ENCODE data around the gene TBC1D22B.
A peak's percentile ranks its signal among the peaks of the same experiment; 100 is the strongest.

DNA sequence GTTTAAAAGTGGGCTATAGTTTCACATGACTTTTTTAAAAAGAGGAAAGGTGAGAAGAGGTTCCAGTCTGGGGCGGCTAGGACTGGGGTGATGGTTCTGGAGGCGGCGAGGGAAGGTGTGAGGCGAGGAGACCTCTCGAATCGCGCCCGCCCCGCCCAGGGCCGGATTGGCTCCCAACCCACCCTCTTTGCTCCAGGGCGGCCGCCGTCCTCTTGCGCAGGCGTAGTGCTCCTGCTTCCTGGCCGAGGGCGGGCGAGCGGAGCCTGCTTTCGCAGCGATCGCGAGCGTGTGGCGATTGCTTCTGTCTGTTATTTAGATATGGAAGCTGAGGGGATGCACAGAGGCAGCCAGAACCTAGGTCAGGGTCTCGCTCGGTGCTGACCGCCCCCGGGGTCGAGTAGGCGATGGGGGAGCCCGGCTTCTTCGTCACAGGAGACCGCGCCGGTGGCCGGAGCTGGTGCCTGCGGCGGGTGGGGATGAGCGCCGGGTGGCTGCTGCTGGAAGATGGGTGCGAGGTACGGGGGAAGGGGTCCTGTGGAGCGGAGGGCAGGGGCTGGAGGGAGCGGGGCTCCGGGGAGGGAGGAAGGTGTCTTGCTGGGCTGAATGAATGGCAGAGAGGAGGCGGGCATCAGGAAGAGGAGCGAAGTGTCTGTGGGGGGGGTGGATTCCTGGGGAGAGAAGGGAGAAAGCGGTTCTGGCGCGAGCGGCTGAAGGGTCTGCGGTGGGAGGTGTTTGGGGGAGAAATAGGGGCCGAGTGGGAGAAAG lies 96.4 kb downstream of the TBC1D22B start, which contains the start of gene RNF8:
- TF ChIP-seq CBX8 (IDR thresholded peaks at IDR 0.05) (no peak), SMC3 (IDR thresholded peaks at IDR 0.05) (no peak), RAD21 (conservative IDR thresholded peaks at IDR 0.05 in 1 of 2, IDR thresholded peaks at IDR 0.05 in 1 of 2) (no peak), FOSL2 (IDR thresholded peaks at IDR 0.05) (no peak), FOSL2 (CRISPR knock-in tag; IDR thresholded peaks at IDR 0.05) (no peak), RFX5 (IDR thresholded peaks at IDR 0.05) (no peak), ZFP36 (IDR thresholded peaks at IDR 0.05; ENCODE audit: borderline replicate concordance, partially characterized antibody) (no peak), CEBPB (IDR thresholded peaks at IDR 0.05) (no peak)
- TF ChIP-seq, protein P1, sequence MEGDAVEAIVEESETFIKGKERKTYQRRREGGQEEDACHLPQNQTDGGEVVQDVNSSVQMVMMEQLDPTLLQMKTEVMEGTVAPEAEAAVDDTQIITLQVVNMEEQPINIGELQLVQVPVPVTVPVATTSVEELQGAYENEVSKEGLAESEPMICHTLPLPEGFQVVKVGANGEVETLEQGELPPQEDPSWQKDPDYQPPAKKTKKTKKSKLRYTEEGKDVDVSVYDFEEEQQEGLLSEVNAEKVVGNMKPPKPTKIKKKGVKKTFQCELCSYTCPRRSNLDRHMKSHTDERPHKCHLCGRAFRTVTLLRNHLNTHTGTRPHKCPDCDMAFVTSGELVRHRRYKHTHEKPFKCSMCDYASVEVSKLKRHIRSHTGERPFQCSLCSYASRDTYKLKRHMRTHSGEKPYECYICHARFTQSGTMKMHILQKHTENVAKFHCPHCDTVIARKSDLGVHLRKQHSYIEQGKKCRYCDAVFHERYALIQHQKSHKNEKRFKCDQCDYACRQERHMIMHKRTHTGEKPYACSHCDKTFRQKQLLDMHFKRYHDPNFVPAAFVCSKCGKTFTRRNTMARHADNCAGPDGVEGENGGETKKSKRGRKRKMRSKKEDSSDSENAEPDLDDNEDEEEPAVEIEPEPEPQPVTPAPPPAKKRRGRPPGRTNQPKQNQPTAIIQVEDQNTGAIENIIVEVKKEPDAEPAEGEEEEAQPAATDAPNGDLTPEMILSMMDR (IDR thresholded peaks at IDR 0.05) = no peak
- TF ChIP-seq, protein P2, sequence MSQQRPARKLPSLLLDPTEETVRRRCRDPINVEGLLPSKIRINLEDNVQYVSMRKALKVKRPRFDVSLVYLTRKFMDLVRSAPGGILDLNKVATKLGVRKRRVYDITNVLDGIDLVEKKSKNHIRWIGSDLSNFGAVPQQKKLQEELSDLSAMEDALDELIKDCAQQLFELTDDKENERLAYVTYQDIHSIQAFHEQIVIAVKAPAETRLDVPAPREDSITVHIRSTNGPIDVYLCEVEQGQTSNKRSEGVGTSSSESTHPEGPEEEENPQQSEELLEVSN (IDR thresholded peaks at IDR 0.05; ENCODE audit: borderline replicate concordance, low read depth) = peak; percentile 92
- TF ChIP-seq, protein P3, sequence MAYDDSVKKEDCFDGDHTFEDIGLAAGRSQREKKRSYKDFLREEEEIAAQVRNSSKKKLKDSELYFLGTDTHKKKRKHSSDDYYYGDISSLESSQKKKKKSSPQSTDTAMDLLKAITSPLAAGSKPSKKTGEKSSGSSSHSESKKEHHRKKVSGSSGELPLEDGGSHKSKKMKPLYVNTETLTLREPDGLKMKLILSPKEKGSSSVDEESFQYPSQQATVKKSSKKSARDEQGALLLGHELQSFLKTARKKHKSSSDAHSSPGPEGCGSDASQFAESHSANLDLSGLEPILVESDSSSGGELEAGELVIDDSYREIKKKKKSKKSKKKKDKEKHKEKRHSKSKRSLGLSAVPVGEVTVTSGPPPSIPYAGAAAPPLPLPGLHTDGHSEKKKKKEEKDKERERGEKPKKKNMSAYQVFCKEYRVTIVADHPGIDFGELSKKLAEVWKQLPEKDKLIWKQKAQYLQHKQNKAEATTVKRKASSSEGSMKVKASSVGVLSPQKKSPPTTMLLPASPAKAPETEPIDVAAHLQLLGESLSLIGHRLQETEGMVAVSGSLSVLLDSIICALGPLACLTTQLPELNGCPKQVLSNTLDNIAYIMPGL (CRISPR knock-in tag; IDR thresholded peaks at IDR 0.05; ENCODE audit: borderline replicate concordance) = no peak
- TF ChIP-seq, protein P4, sequence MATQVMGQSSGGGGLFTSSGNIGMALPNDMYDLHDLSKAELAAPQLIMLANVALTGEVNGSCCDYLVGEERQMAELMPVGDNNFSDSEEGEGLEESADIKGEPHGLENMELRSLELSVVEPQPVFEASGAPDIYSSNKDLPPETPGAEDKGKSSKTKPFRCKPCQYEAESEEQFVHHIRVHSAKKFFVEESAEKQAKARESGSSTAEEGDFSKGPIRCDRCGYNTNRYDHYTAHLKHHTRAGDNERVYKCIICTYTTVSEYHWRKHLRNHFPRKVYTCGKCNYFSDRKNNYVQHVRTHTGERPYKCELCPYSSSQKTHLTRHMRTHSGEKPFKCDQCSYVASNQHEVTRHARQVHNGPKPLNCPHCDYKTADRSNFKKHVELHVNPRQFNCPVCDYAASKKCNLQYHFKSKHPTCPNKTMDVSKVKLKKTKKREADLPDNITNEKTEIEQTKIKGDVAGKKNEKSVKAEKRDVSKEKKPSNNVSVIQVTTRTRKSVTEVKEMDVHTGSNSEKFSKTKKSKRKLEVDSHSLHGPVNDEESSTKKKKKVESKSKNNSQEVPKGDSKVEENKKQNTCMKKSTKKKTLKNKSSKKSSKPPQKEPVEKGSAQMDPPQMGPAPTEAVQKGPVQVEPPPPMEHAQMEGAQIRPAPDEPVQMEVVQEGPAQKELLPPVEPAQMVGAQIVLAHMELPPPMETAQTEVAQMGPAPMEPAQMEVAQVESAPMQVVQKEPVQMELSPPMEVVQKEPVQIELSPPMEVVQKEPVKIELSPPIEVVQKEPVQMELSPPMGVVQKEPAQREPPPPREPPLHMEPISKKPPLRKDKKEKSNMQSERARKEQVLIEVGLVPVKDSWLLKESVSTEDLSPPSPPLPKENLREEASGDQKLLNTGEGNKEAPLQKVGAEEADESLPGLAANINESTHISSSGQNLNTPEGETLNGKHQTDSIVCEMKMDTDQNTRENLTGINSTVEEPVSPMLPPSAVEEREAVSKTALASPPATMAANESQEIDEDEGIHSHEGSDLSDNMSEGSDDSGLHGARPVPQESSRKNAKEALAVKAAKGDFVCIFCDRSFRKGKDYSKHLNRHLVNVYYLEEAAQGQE (IDR thresholded peaks at IDR 0.05) = no peak
